H1 (cell line): ENCODE data around the gene CCIN. TPM values are rescaled to one million over a fixed set of nuclear protein-coding genes. Genes with fewer than 3 reads are reported as not detected.

Source experiments
- CTCF ChIA-PET: fragments of 300-600 bp; sonication (Branson Sonifier 250); formaldehyde crosslinking; loops from one replicate; lab custom pipeline; 2021; ENCODE audit not compliant: partially characterized antibody; lab: Charles Lee
- POLR2A ChIA-PET: fragments of 300-600 bp; sonication (Branson Sonifier 250); formaldehyde crosslinking; loops from one replicate; lab custom pipeline; 2021; ENCODE audit warnings: inconsistent platforms; ENCODE audit not compliant: partially characterized antibody; lab: Charles Lee
- DNase-seq, 2 experiments: peaks; one replicate each; pipeline versions ENCODE4 v3.0.0 to v3.0.0-alpha.2; 2010 to 2022; ENCODE audit warnings: low spot score in 2 of 2, low read depth in 1 of 2, mixed read lengths in 1 of 2
- FAIRE-seq: peaks from 2 replicates; lab custom pipeline; 2011; peaks lifted over from hg19 to GRCh38; lab: Jason Lieb, UNC
- H2AFZ ChIP-seq: 2 replicates; pipeline ENCODE4 v1.8.1; 2012; ENCODE audit warnings: low read length, inconsistent platforms
- H2AK5ac ChIP-seq: 2 replicates; pipeline ENCODE4 v1.6.1; 2013; ENCODE audit warnings: low read depth, low read length
- H2BK120ac ChIP-seq: replicated peaks from 2 replicates; pipeline ENCODE3; 2013; ENCODE audit warnings: low read depth, low read length, inconsistent platforms
- H2BK12ac ChIP-seq: 2 replicates; pipeline ENCODE4 v1.6.1; 2013; ENCODE audit warnings: low read depth, low read length
- H2BK15ac ChIP-seq: 2 replicates; pipeline ENCODE4 v1.6.1; 2013; ENCODE audit warnings: low read length
- H2BK20ac ChIP-seq: 2 replicates; pipeline ENCODE4 v1.6.1; 2013; ENCODE audit warnings: low read length
- H2BK5ac ChIP-seq: 2 replicates; pipeline ENCODE4 v1.6.1; 2013; ENCODE audit warnings: low read depth, low read length
- H3K14ac ChIP-seq: 2 replicates; pipeline ENCODE4 v1.6.1; 2013; ENCODE audit warnings: inconsistent platforms; ENCODE audit not compliant: insufficient read length
- H3K18ac ChIP-seq: 2 replicates; pipeline ENCODE4 v1.6.1; 2013; ENCODE audit warnings: low read length; ENCODE audit errors: extremely low read depth
- H3K23ac ChIP-seq: 2 replicates; pipeline ENCODE4 v1.6.1; 2013; ENCODE audit warnings: inconsistent platforms; ENCODE audit not compliant: insufficient read length
- H3K23me2 ChIP-seq: 2 replicates; pipeline ENCODE4 v1.6.1; 2013; ENCODE audit warnings: low read depth, low read length
- H3K27ac ChIP-seq: 2 replicates; pipeline ENCODE4 v1.6.1; 2011; ENCODE audit warnings: low read depth, low read length, inconsistent platforms
- H3K27me3 ChIP-seq, 4 experiments: replicated peaks in 1 of 4; 1 replicate in 1 of 4; 2 replicates in 3 of 4; pipeline versions ENCODE4 v1.6.1 to v1.8.1; 2011 to 2013; ENCODE audit warnings: low read length in 3 of 4, mild to moderate bottlenecking in 3 of 4, inconsistent platforms in 2 of 4, mixed read lengths in 2 of 4, moderate library complexity in 1 of 4; ENCODE audit not compliant: control insufficient read depth in 3 of 4, insufficient read depth in 3 of 4; ENCODE audit errors: extremely low read depth in 1 of 4
- H3K36me3 ChIP-seq, 4 experiments: 2 replicates each; pipeline versions ENCODE4 v1.6.1 to v1.8.1; 2011 to 2013; ENCODE audit warnings: mild to moderate bottlenecking in 4 of 4, low read length in 3 of 4, moderate library complexity in 2 of 4, control low read depth in 1 of 4, inconsistent platforms in 1 of 4; ENCODE audit not compliant: insufficient read depth in 4 of 4, control insufficient read depth in 2 of 4
- H3K4ac ChIP-seq: replicated peaks from 2 replicates; pipeline ENCODE3; 2013; ENCODE audit warnings: low read length, low read depth, mixed read lengths, inconsistent platforms; ENCODE audit not compliant: insufficient read length
- H3K4me1 ChIP-seq, 4 experiments: replicated peaks in 1 of 4; 1 replicate in 1 of 4; 2 replicates in 3 of 4; pipeline versions ENCODE4 v1.6.1 to v1.8.1; 2011 to 2013; ENCODE audit warnings: low read length in 3 of 4, inconsistent platforms in 2 of 4, mixed read lengths in 1 of 4; ENCODE audit not compliant: insufficient read depth in 4 of 4, control insufficient read depth in 3 of 4
- H3K4me2 ChIP-seq, 2 experiments: 2 replicates each; pipeline versions ENCODE4 v1.6.1 to v1.8.1; 2011 to 2013; ENCODE audit warnings: low read depth in 2 of 2, low read length in 2 of 2, control low read depth in 1 of 2, inconsistent platforms in 1 of 2, mild to moderate bottlenecking in 1 of 2; ENCODE audit not compliant: insufficient read depth in 1 of 2
- H3K4me3 ChIP-seq, 4 experiments: fragments of 200-600, 300-600 bp in 1 of 4; sonication (generic), shearing (Covaris generic), sonication (Bioruptor Twin) in 1 of 4; 2 replicates each; pipeline versions ENCODE4 v1.5.1 to v1.8.1; 2011 to 2016; ENCODE audit warnings: low read length in 4 of 4, low read depth in 3 of 4, control low read depth in 2 of 4, inconsistent platforms in 2 of 4, mild to moderate bottlenecking in 2 of 4, mixed read lengths in 1 of 4, moderate library complexity in 1 of 4; ENCODE audit not compliant: insufficient read depth in 2 of 4; ENCODE audit errors: extremely low read depth in 1 of 4
- H3K56ac ChIP-seq: replicated peaks from 2 replicates; pipeline ENCODE3; 2013; ENCODE audit warnings: low read depth, mild to moderate bottlenecking, mixed read lengths, low read length, inconsistent platforms; ENCODE audit not compliant: insufficient read length
- H3K79me1 ChIP-seq: 2 replicates; pipeline ENCODE4 v1.6.1; 2013; ENCODE audit warnings: low read depth, low read length, control low read depth
- H3K79me2 ChIP-seq, 2 experiments: 2 replicates each; pipeline versions ENCODE4 v1.6.1 to v1.8.1; 2012 to 2013; ENCODE audit warnings: low read length in 2 of 2, mild to moderate bottlenecking in 2 of 2, inconsistent platforms in 1 of 2; ENCODE audit not compliant: insufficient read depth in 2 of 2, control insufficient read depth in 1 of 2
- H3K9ac ChIP-seq, 4 experiments: replicated peaks in 1 of 4; 1 replicate in 1 of 4; 2 replicates in 3 of 4; pipeline versions ENCODE4 v1.6.1 to v1.8.1; 2011 to 2013; ENCODE audit warnings: low read depth in 3 of 4, low read length in 3 of 4, control low read depth in 2 of 4, mild to moderate bottlenecking in 2 of 4, moderate library complexity in 2 of 4, inconsistent platforms in 1 of 4; ENCODE audit errors: extremely low read depth in 1 of 4
- H3K9me3 ChIP-seq, 2 experiments: 2 replicates each; pipeline versions ENCODE4 v1.6.1 to v1.8.1; 2012 to 2013; ENCODE audit warnings: mild to moderate bottlenecking in 2 of 2, moderate library complexity in 2 of 2, control low read depth in 1 of 2, inconsistent platforms in 1 of 2, low read depth in 1 of 2, low read length in 1 of 2, mixed read lengths in 1 of 2; ENCODE audit not compliant: insufficient read depth in 2 of 2
- H4K20me1 ChIP-seq, 2 experiments: replicated peaks in 1 of 2; 2 replicates each; pipeline versions ENCODE3 to v1.8.1; 2011 to 2013; ENCODE audit warnings: inconsistent platforms in 2 of 2, low read length in 2 of 2, mild to moderate bottlenecking in 1 of 2; ENCODE audit not compliant: insufficient read depth in 2 of 2, control insufficient read depth in 1 of 2
- H4K5ac ChIP-seq: 2 replicates; pipeline ENCODE4 v1.6.1; 2013; ENCODE audit warnings: low read length, low read depth, mixed read lengths, inconsistent platforms; ENCODE audit not compliant: insufficient read length
- H4K8ac ChIP-seq: 2 replicates; pipeline ENCODE4 v1.8.0; 2013; ENCODE audit warnings: mild to moderate bottlenecking, moderate library complexity, low read length, inconsistent platforms; ENCODE audit not compliant: insufficient read depth; ENCODE audit errors: extremely low read depth
- H4K91ac ChIP-seq: replicated peaks from 2 replicates; pipeline ENCODE3; 2013; ENCODE audit warnings: low read length, mixed read lengths, inconsistent platforms; ENCODE audit not compliant: insufficient read length
- CTCF ChIP-seq, 3 experiments: IDR thresholded peaks; 1 replicate in 2 of 3; 2 replicates in 1 of 3; pipeline versions ENCODE4 v1.5.1 to v1.6.1; 2011; ENCODE audit warnings: low read length in 3 of 3, mild to moderate bottlenecking in 3 of 3, inconsistent platforms in 2 of 3, low read depth in 1 of 3, moderate library complexity in 1 of 3; ENCODE audit not compliant: insufficient read depth in 1 of 3; ENCODE audit errors: control extremely low read depth in 1 of 3
- HDAC2 ChIP-seq, 2 experiments: fragments of 300-600 bp in 1 of 2; sonication (generic) in 1 of 2; IDR thresholded peaks; 2 replicates each; pipeline ENCODE4 v1.6.1; 2011 to 2012; ENCODE audit warnings: low read depth in 2 of 2, low read length in 2 of 2, mild to moderate bottlenecking in 2 of 2, moderate library complexity in 2 of 2, borderline replicate concordance in 1 of 2, inconsistent platforms in 1 of 2
- HDAC6 ChIP-seq: IDR thresholded peaks from one replicate; pipeline ENCODE4 v1.7.1; 2012; ENCODE audit warnings: low read depth, mild to moderate bottlenecking, inconsistent platforms, low read length, moderate library complexity
- NRF1 ChIP-seq: IDR thresholded peaks from 2 replicates; pipeline ENCODE4 v1.6.1; 2011; ENCODE audit warnings: mild to moderate bottlenecking, low read depth, low read length, improper control_type of control experiment
- RXRA ChIP-seq: IDR thresholded peaks from 2 replicates; pipeline ENCODE4 v1.6.1; 2011; ENCODE audit warnings: low read depth, mild to moderate bottlenecking, low read length, moderate library complexity; ENCODE audit not compliant: insufficient read depth
- TEAD4 ChIP-seq: IDR thresholded peaks from 2 replicates; pipeline ENCODE4 v1.6.1; 2012; ENCODE audit warnings: low read depth, low read length, inconsistent platforms, mixed read lengths
- USF2 ChIP-seq: IDR thresholded peaks from 2 replicates; pipeline ENCODE4 v1.6.1; 2011; ENCODE audit warnings: low read length, improper control_type of control experiment
- WGBS, 2 experiments: shearing (Covaris generic) in 1 of 2; methylation state at CpG; one replicate each; pipeline versions ENCODE4 v1.1.6 to v1.1.7; 2013 to 2015; ENCODE audit warnings: low lambda C conversion rate in 2 of 2, mixed read lengths in 2 of 2, inconsistent platforms in 1 of 2, low coverage in 1 of 2, missing lambda C conversion rate in 1 of 2; ENCODE audit not compliant: insufficient replicate concordance in 2 of 2, insufficient coverage in 1 of 2, insufficient read length in 1 of 2; ENCODE audit errors: extremely low coverage in 1 of 2, missing lambda C conversion rate in 1 of 2; 5-methylcytosine and 5-hydroxymethylcytosine counted together
- polyA plus RNA-seq, 7 experiments: library from polyadenylated mRNA; depleted of rRNA in 3 of 7; stranded (reverse) in 5 of 7; unstranded in 2 of 7; fragments of >200 nt in 5 of 7; fragments of 200-250 nt in 2 of 7; gene quantifications; 1 replicate in 5 of 7; 2 replicates in 1 of 7; 4 replicates in 1 of 7; pipeline versions ENCODE4 v1.2.1 to v1.2.3, GENCODE V29; 2011 to 2013; ENCODE audit warnings: missing spikeins in 2 of 7, mixed read lengths in 2 of 7
- total RNA-seq: library from RNA; stranded (reverse); fragmentation: NEBNext Ultra II Directional; extraction: Animal tissue kit (Norgen Biotek cat#: 25700); gene quantifications from 2 replicates; pipeline ENCODE4 v1.2.1, GENCODE V29; 2021

Gene CCIN
- total and polyA plus RNA-seq, 2 of the 8 experiments (the other 6 are each of a cell fraction or from before 2014, with no cell fraction given): 0.19 to 0.21 TPM

GRCh38 chr9:36147441-36148175 is 21.6 kb upstream of the CCIN start:
- Histone ChIP-seq H4K91ac (no peak overlapping the region), H3K4me2 (no peak overlapping the region), H3K27me3 (no peaks in the 10 kb centered on the region), H3K4me3 (no peak overlapping the region), H3K9ac (no peak overlapping the region), H4K20me1 (peaks cover 0 to 4% of the 10 kb centered on the region in 2 experiments), H3K27ac (no peak overlapping the region), H3K18ac (no peak overlapping the region), H3K79me1 (no peaks in the 10 kb centered on the region), H3K56ac (no peak overlapping the region), H3K4me1 (peaks cover 0 to 4% (median 0%) of the 10 kb centered on the region in 4 experiments; a peak in 1 of 7 replicates), H3K9me3 (peaks cover 0 to 7% of the 10 kb centered on the region in 2 experiments; a peak in 2 of 4 replicates), H2BK15ac (no peak overlapping the region), H3K36me3 (no peaks in the 10 kb centered on the region; a peak in 1 of 8 replicates), H2BK5ac (no peak overlapping the region), H2BK120ac (no peak overlapping the region), H4K5ac (no peak overlapping the region), H4K8ac (no peak overlapping the region), H2BK20ac (no peak overlapping the region), H2BK12ac (no peak overlapping the region), H3K23ac (no peak overlapping the region), H3K23me2 (peaks cover 4% of the 10 kb centered on the region; the same call in 1 of the 2 replicates), H3K4ac (no peak overlapping the region), H3K14ac (no peak overlapping the region), H2AK5ac (no peak overlapping the region), H3K79me2 (no peaks in the 10 kb centered on the region), H2AFZ (no peak overlapping the region)
- DNase-seq: no peak
- FAIRE-seq: no peak
- WGBS, 2 experiments: 91% methylated on average over 14 of the region's 14 CpGs; no CpG with 5 or more reads in 1 of the 2 experiments
- ChIA-PET CTCF (interaction anchor here (0.8 to 5.3 kb wide), 3 partner anchors 18 to 60 kb away, joined by 3 to 48 read pairs (median 3); no protein-coding TSS in a partner anchor), POLR2A (interaction anchor here (1.4 kb wide), 1 partner anchor 107 kb away, joined by 3 read pairs; no protein-coding TSS in a partner anchor)
- no peak for TF ChIP-seq HDAC2 (IDR thresholded peaks at IDR 0.05; ENCODE audit: borderline replicate concordance in 1 of 2, low read depth in 2 of 2, low read length in 2 of 2)
- TF ChIP-seq CTCF (IDR thresholded peaks at IDR 0.05; ENCODE audit: control extremely low read depth in 1 of 3, insufficient read depth in 1 of 3, low read depth in 1 of 3, low read length in 3 of 3): no peak
- TF ChIP-seq NRF1: no peak
- no peak for TF ChIP-seq USF2
- no peak for TF ChIP-seq TEAD4
- no peak for TF ChIP-seq RXRA
- TF ChIP-seq HDAC6: no peak
